ENCODE measurements around the gene ATE1.

- no peak for TF ChIP-seq ARNT (IDR thresholded peaks at IDR 0.05)
- no peak for TF ChIP-seq FOXM1 (IDR thresholded peaks at IDR 0.05; ENCODE audit: borderline replicate concordance)
- no peak; the same call in 1 of the 2 replicates for TF ChIP-seq LEF1 (IDR thresholded peaks at IDR 0.05; ENCODE audit: borderline replicate concordance)
- TF ChIP-seq CTBP1 (IDR thresholded peaks at IDR 0.05; ENCODE audit: borderline replicate concordance) = peak; percentile 90
- no peak for TF ChIP-seq SUZ12 (IDR thresholded peaks at IDR 0.05)
- TF ChIP-seq PKNOX1 (IDR thresholded peaks at IDR 0.05) = peak; percentile 92
- TF ChIP-seq BHLHE40 (IDR thresholded peaks at IDR 0.05; ENCODE audit: borderline replicate concordance) = no peak
- TF ChIP-seq NFRKB (IDR thresholded peaks at IDR 0.05) = no peak
- no peak for TF ChIP-seq SP1 (IDR thresholded peaks at IDR 0.05)
Measured at GRCh38 chr10:121831777-121832176, 96.1 kb downstream of the ATE1 start.

Measured in HEK293T (cell line).